ENCODE data around the gene RRP15.
"Not testable (repeated sequence)": the region's sequence is repeated elsewhere in the genome, so short reads cannot be mapped to it uniquely, and the experiment has no call there.

Gene RRP15

GRCh38 chr1:218301217-218301616 lies 16.1 kb downstream of the RRP15 start:
- in situ Hi-C loops (cut with HindIII; ENCODE audit: low pct_unique_long_range_greater_than_20kb, low sequenced_read_pairs), result no loop called here
- no peak for TF ChIP-seq JUND (IDR thresholded peaks at IDR 0.05; ENCODE audit: low read depth)
- no peak for DNase-seq (ENCODE audit: low read depth in 1 of 2, low spot score in 1 of 2)

- DNase-seq (ENCODE audit: low read depth in 1 of 2, low spot score in 1 of 2), result no peak
- in situ Hi-C loops (cut with HindIII; ENCODE audit: low pct_unique_long_range_greater_than_20kb, low sequenced_read_pairs), result no loop called here
- TF ChIP-seq JUND (IDR thresholded peaks at IDR 0.05; ENCODE audit: low read depth), result no peak
Observed at GRCh38 chr1:218302155-218302554, 17.1 kb downstream of the RRP15 start.

- in situ Hi-C loops (cut with HindIII; ENCODE audit: low pct_unique_long_range_greater_than_20kb, low sequenced_read_pairs), result no loop called here
- TF ChIP-seq JUND (IDR thresholded peaks at IDR 0.05; ENCODE audit: low read depth), result no peak
- DNase-seq (ENCODE audit: low read depth in 1 of 2, low spot score in 1 of 2), result no peak
Observed at GRCh38 chr1:218303176-218303879, 18.2 kb downstream of the RRP15 start.

GRCh38 chr1:218304281-218305039 lies 19.4 kb downstream of the RRP15 start:
- no peak for TF ChIP-seq JUND (IDR thresholded peaks at IDR 0.05; ENCODE audit: low read depth)
- in situ Hi-C loops (cut with HindIII; ENCODE audit: low pct_unique_long_range_greater_than_20kb, low sequenced_read_pairs), result no loop called here
- DNase-seq (ENCODE audit: low read depth in 1 of 2, low spot score in 1 of 2), result no peak

- DNase-seq (ENCODE audit: low read depth in 1 of 2, low spot score in 1 of 2), result no peak
- TF ChIP-seq JUND (IDR thresholded peaks at IDR 0.05; ENCODE audit: low read depth), result no peak
- in situ Hi-C loops (cut with HindIII; ENCODE audit: low pct_unique_long_range_greater_than_20kb, low sequenced_read_pairs), result no loop called here
Observed at GRCh38 chr1:218305472-218306064, 20.5 kb downstream of the RRP15 start.

- DNase-seq (ENCODE audit: low read depth in 1 of 2, low spot score in 1 of 2), result no peak
- in situ Hi-C loops (cut with HindIII; ENCODE audit: low pct_unique_long_range_greater_than_20kb, low sequenced_read_pairs), result no loop called here
- no peak for TF ChIP-seq JUND (IDR thresholded peaks at IDR 0.05; ENCODE audit: low read depth)
Observed at GRCh38 chr1:218312509-218312908, 27.4 kb downstream of the RRP15 start.

- no peak for DNase-seq (ENCODE audit: low read depth in 1 of 2, low spot score in 1 of 2)
- no peak for TF ChIP-seq JUND (IDR thresholded peaks at IDR 0.05; ENCODE audit: low read depth)
- in situ Hi-C loops (cut with HindIII; ENCODE audit: low pct_unique_long_range_greater_than_20kb, low sequenced_read_pairs), result no loop called here
Observed at GRCh38 chr1:218314316-218314715, 29.2 kb downstream of the RRP15 start.

GRCh38 chr1:218315638-218316037 lies 30.5 kb downstream of the RRP15 start:
- in situ Hi-C loops (cut with HindIII; ENCODE audit: low pct_unique_long_range_greater_than_20kb, low sequenced_read_pairs), result no loop called here
- TF ChIP-seq JUND (IDR thresholded peaks at IDR 0.05; ENCODE audit: low read depth), result no peak
- DNase-seq (ENCODE audit: low read depth in 1 of 2, low spot score in 1 of 2), result peak in 1 of 2 experiments; percentile 40

- TF ChIP-seq JUND (IDR thresholded peaks at IDR 0.05; ENCODE audit: low read depth), result no peak
- no peak for DNase-seq (ENCODE audit: low read depth in 1 of 2, low spot score in 1 of 2)
Observed at GRCh38 chr1:218317061-218317460, 32.0 kb downstream of the RRP15 start.

GRCh38 chr1:218320182-218320581 lies 35.1 kb downstream of the RRP15 start:
- in situ Hi-C loops (cut with HindIII; ENCODE audit: low pct_unique_long_range_greater_than_20kb, low sequenced_read_pairs); DNase-seq (ENCODE audit: low read depth in 1 of 2, low spot score in 1 of 2): not testable (repeated sequence)

More at GRCh38 chr1:218317061-218317460, 32.0 kb downstream of the RRP15 start:
- in situ Hi-C loops (cut with HindIII; ENCODE audit: low pct_unique_long_range_greater_than_20kb, low sequenced_read_pairs), result no loop called here

GRCh38 chr1:218322762-218323161 lies 37.7 kb downstream of the RRP15 start:
- in situ Hi-C loops (cut with HindIII; ENCODE audit: low pct_unique_long_range_greater_than_20kb, low sequenced_read_pairs), result no loop called here
- TF ChIP-seq JUND (IDR thresholded peaks at IDR 0.05; ENCODE audit: low read depth), result no peak
- no peak for DNase-seq (ENCODE audit: low read depth in 1 of 2, low spot score in 1 of 2)

GRCh38 chr1:218323568-218324225 lies 38.6 kb downstream of the RRP15 start:
- in situ Hi-C loops (cut with HindIII; ENCODE audit: low pct_unique_long_range_greater_than_20kb, low sequenced_read_pairs), result no loop called here
- TF ChIP-seq JUND (IDR thresholded peaks at IDR 0.05; ENCODE audit: low read depth), result no peak
- DNase-seq (ENCODE audit: low read depth in 1 of 2, low spot score in 1 of 2), result no peak

GRCh38 chr1:218324226-218324580 lies 39.1 kb downstream of the RRP15 start:
- DNase-seq (ENCODE audit: low read depth in 1 of 2, low spot score in 1 of 2), result no peak
- in situ Hi-C loops (cut with HindIII; ENCODE audit: low pct_unique_long_range_greater_than_20kb, low sequenced_read_pairs), result no loop called here
- TF ChIP-seq JUND (IDR thresholded peaks at IDR 0.05; ENCODE audit: low read depth), result no peak

Measured in T47D (cell line).